Stimulated activated CD8-positive, alpha-beta memory T cell treated with anti-CD3 and anti-CD28 coated beads, Interleukin-2, amount 100 ng/mL, for 48 hours (primary cell): ENCODE measurements around the gene STX18.
A peak's percentile ranks its signal among the peaks of the same experiment; 100 is the strongest.
"Not testable (repeated sequence)": the region's sequence is repeated elsewhere in the genome, so short reads cannot be mapped to it uniquely, and the experiment has no call there.

Experiments
- DNase-seq, 2 donors: peaks; one replicate each; pipeline ENCODE4 v3.0.0-alpha.2; 2020; ENCODE audit warnings: low read depth in 2 of 2

STX18 gene

GRCh38 chr4:4509521-4509920 is 32.3 kb downstream of the STX18 start:
- no peak for DNase-seq

DNA sequence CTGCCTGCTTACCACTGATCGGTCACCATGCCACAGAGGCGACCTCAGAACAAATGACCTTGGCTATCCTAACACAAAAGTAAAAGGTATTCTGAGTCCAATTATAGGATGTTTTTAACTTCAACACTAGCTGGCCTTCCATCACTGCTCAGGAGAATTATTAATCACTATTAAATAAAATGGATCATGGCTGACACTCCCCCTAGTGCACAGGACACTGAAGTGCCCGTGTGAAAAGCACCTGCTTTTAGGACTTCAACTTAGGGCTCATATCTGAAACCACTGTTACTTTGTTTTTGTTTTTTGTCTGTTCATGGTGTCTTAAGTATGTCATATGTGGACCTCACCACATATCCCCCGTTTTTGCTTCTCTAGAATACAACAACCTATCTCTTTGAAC is 33.9 kb downstream of the STX18 start:
- DNase-seq, result no peak

GRCh38 chr4:4507403-4507802 is 34.4 kb downstream of the STX18 start:
- DNase-seq, result no peak

DNA sequence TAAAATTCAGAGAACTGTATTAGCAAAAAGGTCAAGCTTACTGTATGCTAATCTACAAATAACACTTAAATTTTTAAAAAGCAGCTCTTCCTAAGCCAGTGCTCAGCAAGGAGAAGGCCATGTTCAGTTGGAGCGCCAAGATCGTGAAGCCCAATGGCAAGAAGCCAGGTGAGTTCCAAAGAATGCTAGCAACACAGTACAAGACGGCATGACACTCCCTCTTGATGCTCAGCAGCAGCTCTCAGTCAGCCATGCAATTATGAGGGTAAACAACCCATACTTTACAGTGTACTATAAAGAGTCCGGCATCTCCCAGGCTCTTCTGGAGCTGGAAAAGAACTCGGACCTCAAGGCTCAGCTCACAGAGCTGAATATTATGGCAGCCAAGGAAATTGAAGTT is 34.9 kb downstream of the STX18 start:
- no peak for DNase-seq

DNA sequence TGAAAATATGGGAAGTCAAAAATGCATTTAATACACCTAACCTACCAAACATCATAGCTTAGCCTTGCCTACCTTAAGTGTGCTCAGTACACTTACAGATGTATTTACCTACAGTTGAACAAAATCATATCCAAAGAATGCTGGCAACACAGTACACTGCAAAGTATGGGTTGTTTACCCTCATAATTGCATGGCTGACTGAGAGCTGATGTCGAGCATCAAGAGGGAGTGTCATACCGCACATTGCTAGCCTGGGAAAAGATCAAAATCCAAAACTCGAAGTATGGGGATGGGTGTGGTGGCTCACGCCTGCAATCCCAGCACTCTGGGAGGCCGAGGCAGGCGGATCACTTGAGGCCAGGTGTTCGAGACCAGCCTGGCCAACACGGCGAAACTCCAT is 36.6 kb downstream of the STX18 start:
- DNase-seq, result not testable (repeated sequence)

DNA sequence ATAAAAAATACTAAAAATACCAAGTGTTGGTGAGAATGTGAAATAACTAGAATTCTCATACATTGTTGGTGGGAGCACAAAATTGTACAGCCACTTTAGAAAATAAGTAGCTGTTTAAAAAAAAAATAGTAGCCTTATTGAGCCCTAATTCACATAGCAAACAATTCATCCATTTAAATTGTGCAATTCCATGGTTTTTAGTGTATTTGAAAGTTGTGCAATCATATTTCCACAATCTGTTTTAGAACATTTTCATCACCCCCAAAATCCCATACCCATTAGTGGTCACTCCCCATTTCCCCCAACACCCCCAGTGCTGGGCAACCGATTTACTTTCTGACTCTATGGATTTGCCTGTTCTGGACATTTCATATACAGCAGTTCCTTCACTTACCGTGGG is 37.1 kb downstream of the STX18 start:
- DNase-seq, result no peak

DNA sequence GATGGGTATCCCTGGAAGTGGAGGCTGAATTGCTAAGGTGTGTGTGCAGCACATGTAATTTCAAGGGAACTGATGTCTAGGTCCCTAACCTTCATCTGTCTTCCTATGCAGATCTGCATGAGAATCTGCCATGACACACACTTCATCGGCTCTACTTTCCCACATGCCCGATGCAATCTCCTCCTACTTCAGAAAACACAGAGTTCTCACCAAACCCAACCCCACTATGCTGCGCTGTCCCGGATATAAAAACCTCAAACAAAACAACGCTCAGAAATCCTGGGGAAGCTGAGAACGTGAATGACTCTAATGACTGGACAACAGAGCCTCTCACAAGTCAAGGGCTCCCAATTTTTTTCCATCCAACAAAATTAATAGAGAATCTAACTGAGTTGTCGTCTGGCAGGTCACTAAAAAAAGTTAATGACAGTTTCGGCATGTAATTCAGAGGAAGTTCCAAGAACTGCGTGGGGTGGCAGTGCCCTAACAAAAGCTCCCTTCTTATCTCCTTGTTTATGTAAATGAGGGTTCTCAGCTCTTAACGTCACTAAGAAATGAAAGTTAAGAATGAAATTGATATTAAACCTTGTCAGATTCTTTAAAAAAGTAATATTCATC is 39.0 kb downstream of the STX18 start:
- peak in 1 of 2 donors; percentile 1 for DNase-seq

DNA sequence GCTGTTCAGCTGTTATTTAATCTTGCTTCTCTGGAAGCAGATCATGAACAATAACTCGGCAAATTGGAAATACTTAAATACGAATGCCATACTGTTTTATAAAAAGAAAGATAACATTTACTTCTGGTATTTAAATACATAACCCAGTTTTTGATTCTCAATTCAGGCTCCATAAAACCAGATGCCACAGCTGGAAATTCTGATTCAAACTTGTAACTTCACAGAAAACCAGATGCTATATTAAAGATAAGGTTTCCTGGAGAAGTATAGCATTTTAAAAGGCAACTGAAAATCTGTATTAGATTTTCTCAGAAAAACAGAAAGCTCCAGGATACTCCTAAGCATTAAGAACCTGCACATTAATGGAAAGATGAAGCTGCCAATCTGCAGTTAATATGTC is 40.2 kb downstream of the STX18 start:
- no peak for DNase-seq

GRCh38 chr4:4499438-4500123 is 42.3 kb downstream of the STX18 start:
- no peak for DNase-seq

GRCh38 chr4:4496592-4497372 is 45.1 kb downstream of the STX18 start:
- DNase-seq, result no peak

DNA sequence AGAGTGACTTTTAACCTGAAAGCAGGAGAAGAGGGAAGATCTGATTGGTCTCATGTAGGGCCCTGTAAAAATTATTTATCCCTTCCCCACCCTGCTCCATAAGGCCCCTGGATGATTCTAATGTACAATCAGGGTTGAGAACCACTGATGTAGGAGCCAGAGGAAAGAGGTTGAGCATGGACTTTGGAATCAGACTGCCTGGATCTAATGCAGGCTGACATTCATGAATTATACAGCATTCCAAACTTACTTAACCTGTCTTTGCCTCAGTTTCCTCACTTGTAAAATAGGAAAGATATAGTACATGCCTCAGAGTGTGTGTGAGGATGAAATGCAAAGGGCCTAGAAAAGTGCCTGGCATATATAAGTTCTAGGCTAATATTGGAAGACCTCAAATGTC is 47.0 kb downstream of the STX18 start:
- DNase-seq, result no peak

- DNase-seq, result no peak
These were observed 49.5 kb downstream of the STX18 start for GRCh38 chr4:4492161-4492847.

DNA sequence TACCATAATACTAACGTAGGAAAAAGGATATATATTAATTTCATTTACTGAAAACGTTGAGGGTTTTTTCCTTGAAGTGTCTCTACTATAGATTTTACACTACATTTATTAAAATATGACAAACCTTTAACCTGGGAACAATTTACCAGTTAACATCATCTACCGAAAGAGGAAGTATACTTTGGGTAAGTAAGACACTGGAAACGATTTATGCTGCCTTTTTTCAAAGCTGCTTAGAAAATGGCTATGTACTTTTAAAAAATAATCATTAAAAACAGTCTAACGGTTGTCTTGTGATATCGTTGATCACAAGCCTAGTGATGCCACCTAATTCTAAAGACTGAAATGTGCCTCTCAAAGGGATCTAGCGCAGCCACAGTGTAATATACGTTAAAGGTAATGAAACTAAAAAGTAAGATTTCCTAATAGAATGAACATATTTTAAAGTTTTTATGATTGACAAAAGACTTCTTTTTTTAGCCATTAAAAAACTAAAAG is 50.4 kb downstream of the STX18 start:
- DNase-seq, result no peak

DNA sequence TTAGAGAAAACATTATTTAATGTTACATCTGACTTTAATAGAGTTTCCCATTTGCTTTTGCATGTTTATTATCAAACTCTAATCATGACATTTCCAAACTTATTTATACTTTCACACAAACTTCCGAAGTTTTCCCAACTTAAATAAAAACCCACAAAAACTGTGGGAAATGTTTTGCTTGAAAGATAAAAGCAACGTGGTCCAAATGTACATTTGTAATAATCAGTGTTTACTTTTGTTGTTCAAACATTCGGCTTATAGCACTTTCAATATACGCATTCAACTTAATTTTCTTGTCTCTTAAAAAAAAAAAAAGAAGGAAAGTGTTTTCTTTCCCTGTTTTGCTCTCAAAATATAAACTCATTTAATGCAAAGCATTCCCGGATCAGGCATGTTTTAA is 51.0 kb downstream of the STX18 start:
- DNase-seq, result no peak

- DNase-seq, result no peak
These were observed 51.8 kb downstream of the STX18 start for GRCh38 chr4:4490041-4490440.

DNA sequence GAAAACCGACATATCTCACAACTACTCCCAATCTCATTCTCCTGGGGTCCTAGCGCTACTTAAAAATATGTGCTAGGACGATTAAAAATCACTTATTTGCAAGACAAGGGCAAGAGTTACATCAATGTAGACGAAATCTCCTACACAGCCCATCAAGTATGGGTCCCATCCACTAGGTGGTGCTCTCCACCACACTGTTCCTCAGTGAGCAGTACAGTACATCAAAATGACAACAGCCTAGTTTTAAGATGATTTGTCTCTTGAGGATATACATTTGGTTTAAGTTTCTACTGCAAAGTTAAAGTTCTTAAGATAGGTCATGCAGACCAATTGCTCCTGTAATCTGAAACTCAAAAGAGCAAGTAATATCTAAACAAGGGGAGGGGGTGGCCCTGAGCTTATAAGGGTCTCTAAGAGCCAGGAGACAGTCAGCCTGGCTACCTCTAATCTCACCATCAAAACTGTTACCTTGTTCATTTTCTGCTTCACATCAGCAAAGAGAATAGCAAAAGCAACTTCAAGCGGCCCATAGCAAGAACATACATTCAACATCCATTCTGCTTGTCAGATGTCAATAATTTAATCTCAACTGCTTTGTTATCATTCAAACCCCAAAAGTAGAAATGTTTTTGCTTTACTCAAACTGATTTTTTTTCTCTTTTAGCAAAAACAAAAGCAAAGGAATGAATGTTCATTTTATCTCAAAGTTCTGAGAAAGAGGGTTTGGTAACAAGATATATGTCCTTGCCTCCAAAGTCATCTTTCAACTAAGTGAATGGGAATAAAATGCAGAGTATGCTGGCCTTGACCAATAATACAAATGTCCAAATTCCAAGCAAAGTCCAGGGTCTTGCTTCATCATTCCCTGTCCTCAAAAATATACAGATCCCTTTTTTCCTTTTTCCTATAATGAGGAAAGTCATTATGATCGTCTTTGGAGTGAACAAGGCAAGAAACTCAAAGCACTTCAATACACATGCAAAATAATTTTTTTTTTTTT is 53.1 kb downstream of the STX18 start:
- peak; percentile 39 to 52 for DNase-seq

DNA sequence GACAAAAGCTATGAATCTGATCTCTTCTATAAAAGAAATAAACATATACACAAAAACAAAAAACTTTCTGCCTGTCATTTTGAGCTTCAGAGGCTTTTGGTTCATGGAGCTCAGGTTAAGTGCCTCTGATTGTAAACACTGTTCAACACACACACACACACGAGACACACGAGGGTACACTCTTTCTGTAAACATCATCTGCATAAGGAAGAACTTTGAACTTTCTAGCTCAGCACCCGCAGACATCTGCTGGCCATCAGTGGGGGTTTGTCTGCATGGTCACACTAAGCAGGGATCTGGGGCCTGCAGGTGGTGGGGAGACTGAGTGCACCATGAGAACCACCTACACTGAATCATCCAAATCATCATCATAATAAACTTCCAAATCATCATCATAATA is 54.9 kb downstream of the STX18 start:
- no peak for DNase-seq

DNA sequence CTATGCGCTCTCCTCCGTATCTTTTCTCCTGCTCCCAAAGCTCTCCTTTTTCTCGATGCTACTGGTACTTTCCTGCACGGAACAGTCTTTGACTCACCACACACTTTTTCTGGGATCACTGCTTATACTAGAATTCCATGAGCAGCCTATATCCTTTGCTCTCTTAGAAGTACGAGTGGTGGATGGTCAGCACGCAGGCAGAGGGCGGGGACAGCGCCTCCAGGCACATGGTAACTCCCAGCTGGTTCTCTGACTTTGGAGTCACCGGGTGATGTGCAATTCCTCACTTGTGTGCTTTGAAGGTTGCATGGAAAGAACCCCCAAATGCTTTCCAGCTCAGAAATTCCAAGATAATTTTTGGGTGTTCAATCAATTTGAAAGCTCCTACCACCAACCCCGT is 56.0 kb downstream of the STX18 start:
- DNase-seq, result no peak

GRCh38 chr4:4481399-4481994 is 60.4 kb downstream of the STX18 start:
- no peak for DNase-seq

- no peak for DNase-seq
These were observed 61.0 kb downstream of the STX18 start for GRCh38 chr4:4480685-4481398.
